Mesendoderm (in vitro differentiated cells): ENCODE measurements around the gene PTPRG.

Experiments used
- DNase-seq: peaks from one replicate; pipeline ENCODE4 v3.0.0; 2013
- H2AK5ac ChIP-seq: 2 replicates; pipeline ENCODE4 v1.6.1; 2013; ENCODE audit warnings: low read length, inconsistent platforms
- H2BK120ac ChIP-seq: 2 replicates; pipeline ENCODE4 v1.6.1; 2013; ENCODE audit warnings: low read depth, mild to moderate bottlenecking, low read length, moderate library complexity, mixed read lengths
- H2BK15ac ChIP-seq: replicated peaks from 2 replicates; pipeline ENCODE4 v1.6.1; 2013; ENCODE audit warnings: low read depth, mild to moderate bottlenecking, moderate library complexity
- H2BK5ac ChIP-seq: 2 replicates; pipeline ENCODE4 v1.6.1; 2013; ENCODE audit warnings: low read length, inconsistent platforms
- H3K18ac ChIP-seq: 2 replicates; pipeline ENCODE4 v1.6.1; 2013; ENCODE audit warnings: mild to moderate bottlenecking, low read length, mixed read lengths
- H3K23ac ChIP-seq: one replicate; pipeline ENCODE4 v1.6.1; 2013; ENCODE audit warnings: low read length
- H3K27ac ChIP-seq: 2 replicates; pipeline ENCODE4 v1.5.1; 2013; ENCODE audit warnings: low read depth, mild to moderate bottlenecking, inconsistent platforms, low read length, moderate library complexity
- H3K27me3 ChIP-seq: 2 replicates; pipeline ENCODE4 v1.6.1; 2013; ENCODE audit warnings: low read length, control low read depth, mild to moderate bottlenecking, inconsistent platforms; ENCODE audit not compliant: insufficient read depth, poor library complexity
- H3K36me3 ChIP-seq: 2 replicates; pipeline ENCODE4 v1.6.1; 2013; ENCODE audit warnings: low read length, inconsistent platforms; ENCODE audit not compliant: control insufficient read depth, insufficient read depth
- H3K4ac ChIP-seq: one replicate; pipeline ENCODE4 v1.6.1; 2013; ENCODE audit warnings: low read depth, mild to moderate bottlenecking, low read length, moderate library complexity
- H3K4me1 ChIP-seq: 2 replicates; pipeline ENCODE4 v1.6.1; 2013; ENCODE audit warnings: low read depth, low read length, inconsistent platforms; ENCODE audit not compliant: control insufficient read depth
- H3K4me2 ChIP-seq: 2 replicates; pipeline ENCODE4 v1.6.1; 2013; ENCODE audit warnings: low read length
- H3K4me3 ChIP-seq: 2 replicates; pipeline ENCODE4 v1.5.1; 2013; ENCODE audit warnings: mild to moderate bottlenecking, low read length
- H3K56ac ChIP-seq: one replicate; pipeline ENCODE4 v1.6.1; 2013; ENCODE audit warnings: low read length
- H3K79me1 ChIP-seq: 2 replicates; pipeline ENCODE4 v1.6.1; 2013; ENCODE audit warnings: low read length, inconsistent platforms
- H3K79me2 ChIP-seq: 2 replicates; pipeline ENCODE4 v1.6.1; 2013; ENCODE audit warnings: mild to moderate bottlenecking, low read length; ENCODE audit not compliant: control insufficient read depth, insufficient read depth
- H3K9ac ChIP-seq: 2 replicates; pipeline ENCODE4 v1.6.1; 2013; ENCODE audit warnings: low read length, inconsistent platforms
- H4K5ac ChIP-seq: one replicate; pipeline ENCODE4 v1.6.1; 2013; ENCODE audit warnings: low read length
- H4K8ac ChIP-seq: one replicate; pipeline ENCODE4 v1.6.1; 2013; ENCODE audit warnings: low read depth, mild to moderate bottlenecking, control low read depth, low read length, moderate library complexity
- WGBS: extraction: QIAGEN DNeasy Blood & Tissue Kit; methylation state at CpG from one replicate; pipeline ENCODE4 v1.1.7; 2013; ENCODE audit warnings: low lambda C conversion rate, missing lambda C conversion rate; ENCODE audit not compliant: insufficient coverage; ENCODE audit errors: extremely low coverage; 5-methylcytosine and 5-hydroxymethylcytosine counted together

PTPRG gene

GRCh38 chr3:61896251-61896650 lies 334.9 kb downstream of the PTPRG start:
- Histone ChIP-seq H3K79me1 (peaks cover 10% of the 10 kb centered on the region), H2BK5ac (no peak overlapping the region), H3K18ac (no peak overlapping the region), H3K4me1 (peaks cover 14% of the 10 kb centered on the region), H2AK5ac (no peak overlapping the region), H2BK120ac (no peak overlapping the region), H3K9ac (no peak overlapping the region), H3K4ac (no peak overlapping the region), H3K79me2 (peaks cover 28% of the 10 kb centered on the region), H3K27me3 (no peaks in the 10 kb centered on the region), H4K8ac (no peak overlapping the region), H3K36me3 (no peaks in the 10 kb centered on the region), H4K5ac (no peak overlapping the region), H2BK15ac (no peak overlapping the region), H3K56ac (no peak overlapping the region), H3K4me2 (no peak overlapping the region), H3K27ac (no peak overlapping the region), H3K4me3 (no peak overlapping the region), H3K23ac (no peak overlapping the region)
- DNase-seq = no peak
- WGBS = no CpG with 5 or more reads among the region's 2 CpGs

DNA sequence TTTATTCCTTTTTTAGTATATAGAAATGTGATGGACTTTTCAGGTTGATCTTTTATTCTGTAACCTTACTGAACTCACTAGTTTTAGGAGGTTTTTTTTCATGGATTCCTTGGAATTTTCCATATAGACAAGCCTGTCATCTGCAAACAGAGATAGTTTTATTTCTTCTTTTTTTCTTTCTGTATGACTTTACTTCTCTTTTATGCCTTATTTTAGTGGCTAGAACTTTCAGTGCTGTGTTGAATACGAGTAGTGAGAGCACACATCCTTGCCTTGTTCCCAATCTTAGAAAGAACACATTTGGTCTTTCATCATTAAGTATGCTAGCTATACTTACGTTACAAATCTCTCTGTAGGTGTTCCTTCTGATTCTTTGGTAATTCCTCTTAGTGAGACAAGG lies 336.5 kb downstream of the PTPRG start:
- peaks cover 12% of the 10 kb centered on the region for H3K79me1 ChIP-seq
- H3K27ac ChIP-seq = no peak overlapping the region
- no CpG with 5 or more reads among the region's 2 CpGs for WGBS
- DNase-seq = no peak
- H3K9ac ChIP-seq = no peak overlapping the region
- no peak overlapping the region for H3K56ac ChIP-seq
- no peak overlapping the region for H3K23ac ChIP-seq
- H2AK5ac ChIP-seq = no peak overlapping the region
- no peak overlapping the region for H3K18ac ChIP-seq
- no peak overlapping the region for H4K8ac ChIP-seq
- H3K79me2 ChIP-seq = peaks cover 28% of the 10 kb centered on the region
- no peak overlapping the region for H3K4ac ChIP-seq
- H3K4me3 ChIP-seq = no peak overlapping the region
- H3K4me1 ChIP-seq = peaks cover 17% of the 10 kb centered on the region
- no peak overlapping the region for H2BK5ac ChIP-seq
- no peaks in the 10 kb centered on the region for H3K27me3 ChIP-seq
- H4K5ac ChIP-seq = no peak overlapping the region
- no peaks in the 10 kb centered on the region for H3K36me3 ChIP-seq
- H2BK120ac ChIP-seq = no peak overlapping the region
- H3K4me2 ChIP-seq = no peak overlapping the region
- H2BK15ac ChIP-seq = no peak overlapping the region

- WGBS = no CpG with 5 or more reads among the region's 9 CpGs
- no peak overlapping the region for H4K8ac ChIP-seq
- H3K56ac ChIP-seq = no peak overlapping the region
- no peak overlapping the region for H3K4me2 ChIP-seq
- H3K4ac ChIP-seq = no peak overlapping the region
- no peak overlapping the region for H3K4me3 ChIP-seq
- no peak for DNase-seq
- no peaks in the 10 kb centered on the region for H3K27me3 ChIP-seq
- H2BK120ac ChIP-seq = no peak overlapping the region
- H3K9ac ChIP-seq = no peak overlapping the region
- no peak overlapping the region for H3K23ac ChIP-seq
- peaks cover 19% of the 10 kb centered on the region for H3K79me1 ChIP-seq
- H3K4me1 ChIP-seq = peaks cover 14% of the 10 kb centered on the region
- no peak overlapping the region for H2BK15ac ChIP-seq
- no peak overlapping the region for H2BK5ac ChIP-seq
- no peak overlapping the region for H3K18ac ChIP-seq
- H3K36me3 ChIP-seq = no peaks in the 10 kb centered on the region
- H3K27ac ChIP-seq = no peak overlapping the region
- peaks cover 29% of the 10 kb centered on the region for H3K79me2 ChIP-seq
- H4K5ac ChIP-seq = no peak overlapping the region
- H2AK5ac ChIP-seq = no peak overlapping the region
These were observed 338.5 kb downstream of the PTPRG start for GRCh38 chr3:61899700-61900462.

- Histone ChIP-seq H3K9ac (no peak overlapping the region), H3K79me1 (peaks cover 20% of the 10 kb centered on the region), H3K56ac (no peak overlapping the region), H2BK5ac (no peak overlapping the region), H2BK15ac (no peak overlapping the region), H4K8ac (no peak overlapping the region), H3K4me1 (peaks cover 12% of the 10 kb centered on the region), H4K5ac (no peak overlapping the region), H3K27ac (no peak overlapping the region), H3K18ac (no peak overlapping the region), H2AK5ac (no peak overlapping the region), H3K4me2 (no peak overlapping the region), H3K36me3 (no peaks in the 10 kb centered on the region), H3K23ac (no peak overlapping the region), H3K4ac (no peak overlapping the region), H3K27me3 (no peaks in the 10 kb centered on the region), H3K79me2 (peaks cover 23% of the 10 kb centered on the region), H2BK120ac (no peak overlapping the region), H3K4me3 (no peak overlapping the region)
- DNase-seq = no peak
- WGBS = no CpG with 5 or more reads among the region's 2 CpGs
These were observed 340.1 kb downstream of the PTPRG start for GRCh38 chr3:61901496-61901895.

DNA sequence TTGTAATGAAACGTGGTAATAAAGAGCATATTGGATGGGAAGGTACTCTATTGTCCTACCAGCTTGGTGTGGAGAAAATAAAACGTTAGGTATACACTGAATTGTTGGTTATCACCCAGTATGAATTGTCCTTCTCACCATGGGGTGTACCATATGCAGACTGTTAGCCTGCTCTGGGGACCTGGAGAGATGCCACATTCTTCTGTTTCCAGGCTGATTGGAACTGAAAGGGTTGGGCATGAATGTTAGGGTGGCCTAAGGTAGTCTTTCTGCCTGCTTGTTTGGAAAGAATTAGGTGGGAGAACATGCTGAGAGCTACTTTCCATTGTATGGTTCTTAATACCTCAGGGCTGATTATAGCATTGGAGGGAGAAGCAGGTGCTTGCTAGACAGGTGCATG lies 340.6 kb downstream of the PTPRG start:
- no peak overlapping the region for H3K18ac ChIP-seq
- no peak overlapping the region for H3K4me2 ChIP-seq
- no peak overlapping the region for H3K4ac ChIP-seq
- peaks cover 12% of the 10 kb centered on the region for H3K4me1 ChIP-seq
- DNase-seq = no peak
- H3K4me3 ChIP-seq = no peak overlapping the region
- H3K79me2 ChIP-seq = peaks cover 23% of the 10 kb centered on the region
- no CpG with 5 or more reads among the region's 2 CpGs for WGBS
- H2BK5ac ChIP-seq = no peak overlapping the region
- no peak overlapping the region for H4K5ac ChIP-seq
- no peak overlapping the region for H3K56ac ChIP-seq
- H2BK15ac ChIP-seq = no peak overlapping the region
- H4K8ac ChIP-seq = no peak overlapping the region
- no peaks in the 10 kb centered on the region for H3K36me3 ChIP-seq
- peaks cover 22% of the 10 kb centered on the region for H3K79me1 ChIP-seq
- H2AK5ac ChIP-seq = no peak overlapping the region
- no peak overlapping the region for H3K9ac ChIP-seq
- no peaks in the 10 kb centered on the region for H3K27me3 ChIP-seq
- H2BK120ac ChIP-seq = no peak overlapping the region
- no peak overlapping the region for H3K23ac ChIP-seq
- H3K27ac ChIP-seq = no peak overlapping the region

DNA sequence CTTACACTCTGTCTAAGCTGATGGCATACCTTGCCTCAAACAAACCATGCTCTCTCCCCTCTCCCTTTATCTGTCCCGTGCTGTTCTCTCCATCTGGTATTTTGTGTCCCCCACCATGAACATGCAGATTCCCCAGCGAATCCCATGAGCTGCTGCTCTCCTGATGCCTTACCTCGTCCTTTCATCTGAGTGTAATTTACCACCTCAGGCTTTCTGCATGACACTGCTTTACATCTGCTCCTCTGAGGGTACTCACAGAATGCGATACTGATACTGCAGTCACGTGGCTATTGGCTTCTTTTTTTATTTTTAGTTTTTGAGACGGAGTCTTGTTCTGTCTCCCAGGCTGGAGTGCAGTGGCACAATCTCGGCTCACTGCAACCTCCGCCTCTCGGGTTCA lies 341.7 kb downstream of the PTPRG start:
- DNase-seq = no peak

More for the DNA sequence above, 341.7 kb downstream of the PTPRG start:
- peaks cover 23% of the 10 kb centered on the region for H3K79me1 ChIP-seq
- no peak overlapping the region for H2BK15ac ChIP-seq
- H3K36me3 ChIP-seq = no peaks in the 10 kb centered on the region
- H4K8ac ChIP-seq = no peak overlapping the region
- no peak overlapping the region for H2BK120ac ChIP-seq
- H3K18ac ChIP-seq = no peak overlapping the region
- H3K9ac ChIP-seq = no peak overlapping the region
- H3K27me3 ChIP-seq = no peaks in the 10 kb centered on the region
- H3K23ac ChIP-seq = no peak overlapping the region
- H3K4me1 ChIP-seq = peaks cover 14% of the 10 kb centered on the region
- no peak overlapping the region for H3K4me2 ChIP-seq
- H3K4ac ChIP-seq = no peak overlapping the region
- WGBS = no CpG with 5 or more reads among the region's 9 CpGs
- H3K27ac ChIP-seq = no peak overlapping the region
- H3K4me3 ChIP-seq = no peak overlapping the region
- no peak overlapping the region for H2BK5ac ChIP-seq
- no peak overlapping the region for H4K5ac ChIP-seq
- H2AK5ac ChIP-seq = no peak overlapping the region
- H3K79me2 ChIP-seq = peaks cover 25% of the 10 kb centered on the region
- no peak overlapping the region for H3K56ac ChIP-seq
